Tibial artery (tissue), 4 donors: ENCODE data around the gene CRCP.

Experiments
- DNase-seq, 2 donors: peaks; one replicate each; pipeline ENCODE4 v3.0.0-alpha.2; 2019
- H3K27ac ChIP-seq, 2 donors: fragments of 200-600 bp; sonication (generic) in 1 of 2; 1 replicate in 1 of 2; 2 replicates in 1 of 2; pipeline ENCODE4 v1.5.1; 2018 to 2019; ENCODE audit warnings: mild to moderate bottlenecking in 1 of 2
- H3K27me3 ChIP-seq, 2 donors: fragments of 200-600 bp; sonication (generic) in 1 of 2; one replicate each; pipeline versions ENCODE4 v1.5.1 to v1.6.0; 2016 to 2019
- H3K36me3 ChIP-seq, 3 donors: fragments of 200-600 bp; sonication (generic) in 2 of 3; one replicate each; pipeline ENCODE4 v1.5.1; 2016 to 2019; ENCODE audit warnings: mild to moderate bottlenecking in 2 of 3
- H3K4me1 ChIP-seq, 4 donors: fragments of 200-600 bp; sonication (generic) in 2 of 4; 1 replicate in 3 of 4; 2 replicates in 1 of 4; pipeline ENCODE4 v1.5.1; 2016 to 2019
- H3K4me3 ChIP-seq, 2 donors: fragments of 200-600 bp; sonication (generic) in 1 of 2; 1 replicate in 1 of 2; 2 replicates in 1 of 2; pipeline ENCODE4 v1.5.1; 2018 to 2019; ENCODE audit warnings: mild to moderate bottlenecking in 2 of 2
- H3K9me3 ChIP-seq, 3 donors: fragments of 200-600 bp; sonication (generic) in 1 of 3; one replicate each; pipeline ENCODE4 v1.5.1; 2016 to 2019
- intact Hi-C: fragments of 100-400 bp; cut with DNase I; formaldehyde crosslinking; loops from one replicate; pipeline ENCODE4 v1.15.0; 2023; ENCODE audit warnings: low total_unique reads
- TF ChIP-seq, protein P1 (sequence below), 2 experiments: fragments of 200-600 bp in 1 of 2; fragments of 450-650 bp in 1 of 2; IDR thresholded peaks; one replicate each; pipeline ENCODE4 v1.5.1; 2017 to 2019; ENCODE audit warnings: antibody characterized with exemption in 2 of 2, mild to moderate bottlenecking in 1 of 2, moderate library complexity in 1 of 2

CRCP gene

DNA sequence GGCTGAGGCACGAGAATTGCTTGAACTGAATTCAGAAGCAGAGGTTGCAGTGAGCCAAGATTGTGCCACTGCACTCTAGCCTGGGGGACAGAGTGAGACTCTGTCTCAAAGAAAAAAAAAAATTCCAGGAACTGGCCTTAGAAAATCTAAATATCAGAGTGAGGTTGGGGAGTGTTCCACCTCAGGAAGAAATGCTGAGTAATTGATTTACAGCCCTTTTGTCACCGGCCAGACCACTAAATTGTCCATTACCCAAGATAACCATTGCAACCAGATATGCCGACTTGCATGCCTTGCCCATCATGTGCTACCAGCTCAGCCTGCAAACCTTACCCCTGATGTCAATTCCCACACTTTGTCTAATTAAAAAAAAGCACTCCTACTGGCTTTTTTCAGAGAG lies 42.4 kb downstream of the CRCP start:
- peaks cover 55 to 62% (median 58%) of the 10 kb centered on the region in 3 donors for H3K36me3 ChIP-seq
- peaks cover 0 to 7% (median 3%) of the 10 kb centered on the region in 4 donors for H3K4me1 ChIP-seq
- intact Hi-C loops: no loop called here
- H3K27me3 ChIP-seq: no peaks in the 10 kb centered on the region
- no peak for DNase-seq
- H3K4me3 ChIP-seq: no peak overlapping the region
- peaks cover 0 to 10% (median 0%) of the 10 kb centered on the region in 3 donors for H3K9me3 ChIP-seq
- TF ChIP-seq, protein P1, sequence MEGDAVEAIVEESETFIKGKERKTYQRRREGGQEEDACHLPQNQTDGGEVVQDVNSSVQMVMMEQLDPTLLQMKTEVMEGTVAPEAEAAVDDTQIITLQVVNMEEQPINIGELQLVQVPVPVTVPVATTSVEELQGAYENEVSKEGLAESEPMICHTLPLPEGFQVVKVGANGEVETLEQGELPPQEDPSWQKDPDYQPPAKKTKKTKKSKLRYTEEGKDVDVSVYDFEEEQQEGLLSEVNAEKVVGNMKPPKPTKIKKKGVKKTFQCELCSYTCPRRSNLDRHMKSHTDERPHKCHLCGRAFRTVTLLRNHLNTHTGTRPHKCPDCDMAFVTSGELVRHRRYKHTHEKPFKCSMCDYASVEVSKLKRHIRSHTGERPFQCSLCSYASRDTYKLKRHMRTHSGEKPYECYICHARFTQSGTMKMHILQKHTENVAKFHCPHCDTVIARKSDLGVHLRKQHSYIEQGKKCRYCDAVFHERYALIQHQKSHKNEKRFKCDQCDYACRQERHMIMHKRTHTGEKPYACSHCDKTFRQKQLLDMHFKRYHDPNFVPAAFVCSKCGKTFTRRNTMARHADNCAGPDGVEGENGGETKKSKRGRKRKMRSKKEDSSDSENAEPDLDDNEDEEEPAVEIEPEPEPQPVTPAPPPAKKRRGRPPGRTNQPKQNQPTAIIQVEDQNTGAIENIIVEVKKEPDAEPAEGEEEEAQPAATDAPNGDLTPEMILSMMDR (IDR thresholded peaks at IDR 0.05): no peak
- H3K27ac ChIP-seq: no peak overlapping the region

DNA sequence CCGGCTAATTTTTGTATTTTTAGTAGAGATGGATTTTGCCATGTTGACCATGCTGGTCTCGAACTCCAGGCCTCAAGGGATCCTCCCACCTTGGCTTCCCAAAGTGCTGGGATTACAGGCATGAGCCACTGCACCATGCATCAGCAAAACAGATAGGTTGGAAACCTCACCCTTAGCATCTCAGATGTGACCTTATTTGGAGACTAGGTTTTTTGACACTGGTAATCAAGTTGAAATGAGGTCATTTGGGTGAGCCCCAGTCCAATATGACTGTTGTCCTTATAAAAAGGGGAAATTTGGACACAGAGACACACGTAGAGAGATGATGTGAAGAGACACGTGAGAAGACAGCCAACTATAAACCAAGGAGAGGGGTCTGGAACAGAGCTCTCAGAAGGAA lies 48.0 kb downstream of the CRCP start:
- Histone ChIP-seq H3K36me3 (peaks cover 10 to 17% (median 11%) of the 10 kb centered on the region in 3 donors), H3K27me3 (no peaks in the 10 kb centered on the region), H3K4me1 (no peaks in the 10 kb centered on the region), H3K9me3 (peaks cover 0 to 10% (median 0%) of the 10 kb centered on the region in 3 donors), H3K4me3 (no peak overlapping the region), H3K27ac (no peak overlapping the region)
- no peak for DNase-seq
- TF ChIP-seq, protein P1 (IDR thresholded peaks at IDR 0.05): no peak
- intact Hi-C loops: no loop called here

DNA sequence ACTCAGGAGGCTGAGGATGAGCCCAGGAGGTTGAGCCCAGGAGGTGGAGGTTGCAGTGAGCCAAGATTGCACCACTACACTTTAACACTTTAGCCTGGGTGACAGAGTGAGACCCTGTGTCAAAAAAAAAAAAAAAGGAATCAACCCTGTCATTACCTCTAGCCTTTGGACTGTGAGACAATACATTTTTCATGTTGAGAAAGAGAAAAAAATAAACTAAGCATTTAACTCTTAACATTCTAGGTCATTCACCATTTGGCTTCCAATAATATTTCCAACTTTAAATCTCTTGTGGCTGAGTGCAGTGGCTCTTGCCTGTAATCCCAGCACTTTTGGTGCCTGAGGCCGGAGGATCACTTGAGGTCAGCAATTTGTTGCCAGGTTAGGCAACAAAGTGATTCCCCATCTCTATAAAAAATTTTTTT lies 48.6 kb downstream of the CRCP start:
- Histone ChIP-seq H3K9me3 (peaks cover 0 to 10% (median 0%) of the 10 kb centered on the region in 3 donors), H3K4me1 (no peaks in the 10 kb centered on the region), H3K27ac (no peak overlapping the region), H3K27me3 (no peaks in the 10 kb centered on the region), H3K4me3 (no peak overlapping the region), H3K36me3 (peaks cover 6 to 11% (median 6%) of the 10 kb centered on the region in 3 donors)
- TF ChIP-seq, protein P1 (IDR thresholded peaks at IDR 0.05): no peak
- no peak for DNase-seq
- intact Hi-C loops: no loop called here

DNA sequence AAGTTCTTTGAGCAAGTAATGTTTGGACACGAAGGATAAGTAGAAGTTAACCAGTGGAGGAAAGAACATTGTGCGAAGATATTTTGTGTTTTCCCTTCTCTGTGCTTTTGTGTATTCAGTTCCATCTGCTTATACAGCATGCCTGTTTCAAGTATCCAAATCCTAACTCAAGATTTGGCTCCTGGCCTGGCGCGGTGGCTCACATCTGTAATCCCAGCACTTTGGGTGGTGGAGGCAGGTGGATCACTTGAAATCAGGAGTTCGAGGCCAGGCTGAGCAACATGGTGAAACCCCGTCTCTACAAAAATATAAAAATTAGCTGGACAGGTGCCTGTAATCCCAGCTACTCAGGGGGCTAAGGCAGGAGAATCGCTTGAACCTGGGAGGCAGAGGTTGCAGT lies 49.7 kb downstream of the CRCP start:
- Histone ChIP-seq H3K27me3 (no peaks in the 10 kb centered on the region), H3K4me3 (no peak overlapping the region), H3K27ac (no peak overlapping the region), H3K9me3 (peaks cover 0 to 5% (median 0%) of the 10 kb centered on the region in 3 donors), H3K4me1 (no peaks in the 10 kb centered on the region), H3K36me3 (no peaks in the 10 kb centered on the region)
- TF ChIP-seq, protein P1 (IDR thresholded peaks at IDR 0.05): no peak
- intact Hi-C loops: no loop called here
- DNase-seq: no peak

DNA sequence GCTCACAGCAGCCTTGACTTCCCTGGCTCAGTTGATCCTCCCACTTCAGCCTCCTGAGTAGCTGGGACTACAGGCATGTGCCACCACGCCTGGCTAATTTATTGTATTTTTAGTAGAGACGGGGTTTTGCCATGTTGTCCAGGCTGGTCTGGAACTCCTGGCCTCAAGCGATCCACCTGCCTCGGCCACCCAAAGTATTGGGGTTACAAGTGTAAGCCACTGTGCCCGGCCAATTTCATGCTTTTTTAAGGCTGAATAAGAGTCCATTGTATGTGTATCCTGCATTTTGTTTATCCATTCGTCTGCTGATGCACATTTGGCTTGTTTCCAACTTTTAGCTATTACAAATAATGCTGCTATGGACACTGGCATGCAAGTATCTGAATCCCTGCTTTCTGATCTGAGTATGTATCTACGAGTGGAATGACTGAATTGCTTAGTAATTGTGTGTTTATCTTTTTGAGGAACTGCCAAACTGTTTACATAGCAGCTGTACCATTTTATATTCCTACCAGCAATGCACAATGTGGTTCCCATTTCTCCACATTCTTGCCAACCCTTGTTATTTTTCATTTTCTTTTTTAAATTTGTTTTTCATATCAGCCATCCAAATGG lies 53.2 kb downstream of the CRCP start:
- Histone ChIP-seq H3K4me1 (no peaks in the 10 kb centered on the region), H3K27me3 (no peaks in the 10 kb centered on the region), H3K9me3 (no peaks in the 10 kb centered on the region), H3K36me3 (no peaks in the 10 kb centered on the region), H3K4me3 (no peak overlapping the region), H3K27ac (no peak overlapping the region)
- TF ChIP-seq, protein P1 (IDR thresholded peaks at IDR 0.05): no peak
- intact Hi-C loops: no loop called here
- no peak for DNase-seq
